Psoas muscle (tissue), 8 donors: ENCODE results near the gene STRBP. TPM values are rescaled to one million over a fixed set of nuclear protein-coding genes. Genes with fewer than 3 reads are reported as not detected.

Experiments
- ATAC-seq, 4 donors: fragments of 200-7000 bp; cut with Tn5 transposase; one replicate each; pipeline ENCODE4 v1.9.1; 2020; ENCODE audit warnings: moderate library complexity in 3 of 4, mild to moderate bottlenecking in 2 of 4
- DNase-seq, 2 donors: peaks; one replicate each; pipeline ENCODE4 v3.0.0-alpha.2; 2020
- H3K27ac ChIP-seq: fragments of 200-600 bp; one replicate; pipeline ENCODE4 v1.8.0; 2022
- H3K27me3 ChIP-seq, 3 donors: fragments of 200-600 bp in 1 of 3; one replicate each; pipeline versions ENCODE4 v1.6.1 to v1.8.0; 2013 to 2022; ENCODE audit warnings: low read length in 2 of 3, mild to moderate bottlenecking in 2 of 3, moderate library complexity in 1 of 3; ENCODE audit not compliant: insufficient read depth in 3 of 3
- H3K36me3 ChIP-seq, 2 donors: fragments of 200-600 bp in 1 of 2; one replicate each; pipeline versions ENCODE4 v1.6.1 to v1.8.0; 2013 to 2022; ENCODE audit warnings: low read depth in 1 of 2, mild to moderate bottlenecking in 1 of 2, moderate library complexity in 1 of 2; ENCODE audit not compliant: insufficient read depth in 1 of 2
- H3K4me1 ChIP-seq: fragments of 200-600 bp; one replicate; pipeline ENCODE4 v1.8.0; 2022
- H3K4me3 ChIP-seq: fragments of 200-600 bp; one replicate; pipeline ENCODE4 v1.8.0; 2022; ENCODE audit warnings: mild to moderate bottlenecking
- H3K9me3 ChIP-seq: fragments of 200-600 bp; one replicate; pipeline ENCODE4 v1.8.0; 2022
- CTCF ChIP-seq: fragments of 200-600 bp; IDR thresholded peaks from one replicate; pipeline ENCODE4 v1.8.0; 2022; ENCODE audit warnings: antibody characterized with exemption
- WGBS, 3 donors: extraction: QIAGEN DNeasy Blood & Tissue Kit; methylation state at CpG; one replicate each; pipeline versions ENCODE4 v1.1.6 to v1.1.7; 2013; 5-methylcytosine and 5-hydroxymethylcytosine counted together
- intact Hi-C, 2 donors: fragments of 100-400 bp; cut with DNase I; formaldehyde crosslinking; loops; one replicate each; pipeline versions ENCODE4 v1.11.0 to v1.14.2; 2022
- polyA plus RNA-seq, 3 donors: library from polyadenylated mRNA; stranded (reverse); fragments of 200-250 nt; gene quantifications; one replicate each; pipeline ENCODE4 v1.2.3, GENCODE V29; 2013
- total RNA-seq, 4 donors: library from RNA; stranded (reverse); fragmentation: NEBNext Ultra II Directional in 2 of 4; extraction: Animal tissue kit (Norgen Biotek cat#: 25700) in 2 of 4; gene quantifications; one replicate each; pipeline versions ENCODE4 v1.2.1 to v1.2.4, GENCODE V29; 2021 to 2023
- donor health status: healthy with polysubstance abuse.
- donor health status: DM: no; HTN: no; CAD: no; lungs with moderate emphysema.
- donor health status: Bipolar disorder and iron deficiency.
- donor health status: healthy.
- donor health status: DM: yes; HTN: yes; CAD: no.
- donor health status: DM: no; HTN: no; CAD: no.
- donor health status: DM: no; HTN: no; CAD: no.
- donor health status: DM: yes; HTN: yes; CAD: no.

Gene STRBP
- total and polyA plus RNA-seq, 7 donors = 3.8 to 8.5 (median 6.2) TPM

GRCh38 chr9:123129423-123129822 lies 139.0 kb downstream of the STRBP start:
- no peak overlapping the region for H3K27ac ChIP-seq
- no peaks in the 10 kb centered on the region for H3K9me3 ChIP-seq
- ATAC-seq (no peak), DNase-seq (no peak)
- no peak for TF ChIP-seq CTCF
- H3K4me1 ChIP-seq = no peaks in the 10 kb centered on the region
- H3K36me3 ChIP-seq = peaks cover 2 to 26% of the 10 kb centered on the region in 2 donors
- WGBS, 3 donors = 89 to 97% (median 95%) methylated on average over 1 of the region's 1 CpG
- intact Hi-C loops = loop anchor here (10.0 kb wide), 2 partner anchors 65 to 215 kb away; no protein-coding TSS in a partner anchor
- no peak overlapping the region for H3K4me3 ChIP-seq
- H3K27me3 ChIP-seq = no peaks in the 10 kb centered on the region

GRCh38 chr9:123128591-123128990 lies 139.8 kb downstream of the STRBP start:
- DNase-seq = no peak

GRCh38 chr9:123127512-123128075 lies 140.8 kb downstream of the STRBP start:
- Histone ChIP-seq H3K4me3 (no peak overlapping the region), H3K36me3 (peaks cover 5 to 18% of the 10 kb centered on the region in 2 donors), H3K27ac (no peak overlapping the region), H3K9me3 (no peaks in the 10 kb centered on the region), H3K4me1 (no peaks in the 10 kb centered on the region), H3K27me3 (no peaks in the 10 kb centered on the region)
- 81 to 90% (median 85%) methylated on average over 3 of the region's 3 CpGs for WGBS, 3 donors
- no peak for ATAC-seq
- no peak for DNase-seq
- intact Hi-C loops = loop anchor here (10.0 kb wide), 2 partner anchors 63 to 217 kb away; no protein-coding TSS in a partner anchor
- no peak for TF ChIP-seq CTCF

More at GRCh38 chr9:123128591-123128990, 139.8 kb downstream of the STRBP start:
- H3K9me3 ChIP-seq = no peaks in the 10 kb centered on the region
- 96% methylated on average over 4 of the region's 4 CpGs for WGBS, 3 donors
- ATAC-seq = no peak
- H3K4me1 ChIP-seq = no peaks in the 10 kb centered on the region
- H3K36me3 ChIP-seq = peaks cover 2 to 26% of the 10 kb centered on the region in 2 donors
- no peak for TF ChIP-seq CTCF
- H3K4me3 ChIP-seq = no peak overlapping the region
- H3K27ac ChIP-seq = no peak overlapping the region
- H3K27me3 ChIP-seq = no peaks in the 10 kb centered on the region
- intact Hi-C loops = loop anchor here (10.0 kb wide), 2 partner anchors 64 to 216 kb away; no protein-coding TSS in a partner anchor

GRCh38 chr9:123121457-123121856 lies 146.9 kb downstream of the STRBP start:
- Histone ChIP-seq H3K4me1 (peaks cover 3% of the 10 kb centered on the region), H3K4me3 (no peak overlapping the region), H3K36me3 (peaks cover 0 to 3% of the 10 kb centered on the region in 2 donors), H3K27me3 (no peaks in the 10 kb centered on the region), H3K27ac (no peak overlapping the region), H3K9me3 (no peaks in the 10 kb centered on the region)
- no peak for DNase-seq
- ATAC-seq = no peak
- intact Hi-C loops = loop anchor here (10.0 kb wide), 2 partner anchors 57 to 223 kb away; no protein-coding TSS in a partner anchor
- TF ChIP-seq CTCF = no peak
- WGBS, 3 donors = 92 to 95% (median 95%) methylated on average over 3 of the region's 3 CpGs
